Osteoblast (primary cell): ENCODE data around the gene NT5C2. TPM values are rescaled to one million over a fixed set of nuclear protein-coding genes. Genes with fewer than 3 reads are reported as not detected.
A peak's percentile ranks its signal among the peaks of the same experiment; 100 is the strongest.

Source experiments
- DNase-seq: peaks from one replicate; pipeline ENCODE4 v3.0.0; 2011; ENCODE audit warnings: low spot score, mixed read lengths; ENCODE audit not compliant: insufficient read length; ENCODE audit errors: missing footprints
- H2AFZ ChIP-seq: 2 replicates; pipeline ENCODE4 v1.6.0; 2011; ENCODE audit warnings: mild to moderate bottlenecking, low read length
- H3K27ac ChIP-seq: 2 replicates; pipeline ENCODE4 v1.5.1; 2011; ENCODE audit warnings: mild to moderate bottlenecking, low read depth, low read length, moderate library complexity
- H3K27me3 ChIP-seq: 2 replicates; pipeline ENCODE4 v1.6.0; 2012; ENCODE audit warnings: mild to moderate bottlenecking, control low read depth, inconsistent platforms, low read length, moderate library complexity; ENCODE audit not compliant: insufficient read depth
- H3K36me3 ChIP-seq: 2 replicates; pipeline ENCODE4 v1.5.1; 2011; ENCODE audit warnings: mild to moderate bottlenecking, low read length, control low read depth, moderate library complexity; ENCODE audit not compliant: insufficient read depth
- H3K4me1 ChIP-seq: 2 replicates; pipeline ENCODE4 v1.5.1; 2011; ENCODE audit warnings: mild to moderate bottlenecking, low read length, control low read depth, moderate library complexity; ENCODE audit not compliant: insufficient read depth
- H3K4me2 ChIP-seq: 2 replicates; pipeline ENCODE4 v1.6.0; 2011; ENCODE audit warnings: mild to moderate bottlenecking, low read length; ENCODE audit not compliant: insufficient read depth
- H3K4me3 ChIP-seq: fragments of 200-600 bp; sonication (generic); 3 replicates; pipeline ENCODE4 v1.5.1; 2012; ENCODE audit warnings: mild to moderate bottlenecking, low read length, inconsistent platforms; ENCODE audit not compliant: insufficient read depth
- H3K79me2 ChIP-seq: 2 replicates; pipeline ENCODE4 v1.6.0; 2012; ENCODE audit warnings: mild to moderate bottlenecking, low read length, control low read depth, inconsistent platforms; ENCODE audit not compliant: insufficient read depth
- H3K9me3 ChIP-seq: 2 replicates; pipeline ENCODE4 v1.5.1; 2011; ENCODE audit warnings: low read depth, low read length, control low read depth
- H4K20me1 ChIP-seq: 2 replicates; pipeline ENCODE4 v1.6.0; 2012; ENCODE audit warnings: mild to moderate bottlenecking, low read length, control low read depth; ENCODE audit not compliant: insufficient read depth
- total RNA-seq: library from RNA; depleted of rRNA; stranded (reverse); fragments of >200 nt; gene quantifications from 2 replicates; pipeline ENCODE4 v1.2.3, GENCODE V29; 2012
- TF ChIP-seq, protein P1 (sequence below): IDR thresholded peaks from 2 replicates; pipeline ENCODE4 v1.5.1; 2011; ENCODE audit warnings: mild to moderate bottlenecking, low read depth, low read length, moderate library complexity; ENCODE audit errors: extremely low read depth

Gene NT5C2
- total RNA-seq, 1 donor: 94.1 TPM

- H3K9me3 ChIP-seq: no peaks in the 10 kb centered on the region
- TF ChIP-seq, protein P1, sequence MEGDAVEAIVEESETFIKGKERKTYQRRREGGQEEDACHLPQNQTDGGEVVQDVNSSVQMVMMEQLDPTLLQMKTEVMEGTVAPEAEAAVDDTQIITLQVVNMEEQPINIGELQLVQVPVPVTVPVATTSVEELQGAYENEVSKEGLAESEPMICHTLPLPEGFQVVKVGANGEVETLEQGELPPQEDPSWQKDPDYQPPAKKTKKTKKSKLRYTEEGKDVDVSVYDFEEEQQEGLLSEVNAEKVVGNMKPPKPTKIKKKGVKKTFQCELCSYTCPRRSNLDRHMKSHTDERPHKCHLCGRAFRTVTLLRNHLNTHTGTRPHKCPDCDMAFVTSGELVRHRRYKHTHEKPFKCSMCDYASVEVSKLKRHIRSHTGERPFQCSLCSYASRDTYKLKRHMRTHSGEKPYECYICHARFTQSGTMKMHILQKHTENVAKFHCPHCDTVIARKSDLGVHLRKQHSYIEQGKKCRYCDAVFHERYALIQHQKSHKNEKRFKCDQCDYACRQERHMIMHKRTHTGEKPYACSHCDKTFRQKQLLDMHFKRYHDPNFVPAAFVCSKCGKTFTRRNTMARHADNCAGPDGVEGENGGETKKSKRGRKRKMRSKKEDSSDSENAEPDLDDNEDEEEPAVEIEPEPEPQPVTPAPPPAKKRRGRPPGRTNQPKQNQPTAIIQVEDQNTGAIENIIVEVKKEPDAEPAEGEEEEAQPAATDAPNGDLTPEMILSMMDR: no peak
- H3K36me3 ChIP-seq: peaks cover 68% of the 10 kb centered on the region
Observed at GRCh38 chr10:103089493-103089892, 103.6 kb downstream of the NT5C2 start.

DNA sequence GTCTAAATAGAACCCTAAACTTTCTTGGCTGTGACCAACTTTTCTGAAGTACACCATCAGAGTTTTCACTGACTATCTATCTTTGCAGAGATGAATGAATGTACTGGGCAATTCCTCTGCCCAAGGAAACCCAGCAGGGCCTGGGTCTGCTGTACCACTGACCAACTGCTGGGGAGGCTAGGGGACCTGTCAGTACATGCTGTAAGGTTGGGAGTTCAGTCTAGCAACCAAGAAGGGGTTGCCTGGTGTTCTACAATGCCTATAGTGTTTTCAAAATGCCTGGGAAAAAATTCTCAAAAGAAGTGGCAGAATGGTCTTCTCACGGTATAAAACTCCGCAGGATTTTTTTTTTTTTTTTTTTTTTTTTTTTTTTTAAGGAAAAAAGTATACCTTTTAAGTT lies 106.3 kb downstream of the NT5C2 start:
- Histone ChIP-seq H4K20me1 (no peaks in the 10 kb centered on the region), H3K4me1 (no peaks in the 10 kb centered on the region), H3K27me3 (no peaks in the 10 kb centered on the region), H3K36me3 (peaks cover 53% of the 10 kb centered on the region), H3K4me2 (no peak overlapping the region), H3K9me3 (no peaks in the 10 kb centered on the region), H2AFZ (no peak overlapping the region), H3K79me2 (no peaks in the 10 kb centered on the region), H3K27ac (no peak overlapping the region), H3K4me3 (no peak overlapping the region)
- TF ChIP-seq, protein P1: no peak
- DNase-seq: peak; percentile 76

More at GRCh38 chr10:103089493-103089892, 103.6 kb downstream of the NT5C2 start:
- no peak overlapping the region for H2AFZ ChIP-seq
- H3K4me2 ChIP-seq: no peak overlapping the region
- H4K20me1 ChIP-seq: peaks cover 3% of the 10 kb centered on the region
- H3K4me3 ChIP-seq: no peak overlapping the region
- no peaks in the 10 kb centered on the region for H3K79me2 ChIP-seq
- no peaks in the 10 kb centered on the region for H3K4me1 ChIP-seq
- no peaks in the 10 kb centered on the region for H3K27me3 ChIP-seq
- DNase-seq: no peak
- no peak overlapping the region for H3K27ac ChIP-seq

DNA sequence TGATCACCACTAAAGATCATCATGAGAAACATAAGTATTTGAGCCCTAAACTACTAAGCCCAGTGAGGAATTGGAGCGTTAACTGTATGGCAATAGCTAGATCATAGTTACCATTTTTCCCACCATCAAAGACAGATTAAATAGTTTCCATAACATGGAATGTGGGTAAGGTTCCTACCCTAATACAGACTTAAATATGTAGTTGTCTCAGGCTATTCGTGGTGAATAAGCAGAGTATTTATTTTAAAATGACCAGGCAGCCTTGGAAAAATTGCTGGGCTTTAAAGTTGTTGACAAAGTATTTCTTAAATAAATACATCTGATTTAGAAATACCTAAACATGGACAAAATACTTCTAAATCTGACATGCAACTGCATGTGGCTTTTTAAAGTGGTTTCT lies 106.8 kb downstream of the NT5C2 start:
- no peak overlapping the region for H3K4me2 ChIP-seq
- DNase-seq: no peak
- H3K4me3 ChIP-seq: no peak overlapping the region
- H3K4me1 ChIP-seq: no peaks in the 10 kb centered on the region
- H3K79me2 ChIP-seq: no peaks in the 10 kb centered on the region
- no peaks in the 10 kb centered on the region for H3K27me3 ChIP-seq
- H3K9me3 ChIP-seq: no peaks in the 10 kb centered on the region
- no peak overlapping the region for H2AFZ ChIP-seq
- H4K20me1 ChIP-seq: no peaks in the 10 kb centered on the region
- TF ChIP-seq, protein P1: no peak
- peaks cover 48% of the 10 kb centered on the region for H3K36me3 ChIP-seq
- H3K27ac ChIP-seq: no peak overlapping the region

DNA sequence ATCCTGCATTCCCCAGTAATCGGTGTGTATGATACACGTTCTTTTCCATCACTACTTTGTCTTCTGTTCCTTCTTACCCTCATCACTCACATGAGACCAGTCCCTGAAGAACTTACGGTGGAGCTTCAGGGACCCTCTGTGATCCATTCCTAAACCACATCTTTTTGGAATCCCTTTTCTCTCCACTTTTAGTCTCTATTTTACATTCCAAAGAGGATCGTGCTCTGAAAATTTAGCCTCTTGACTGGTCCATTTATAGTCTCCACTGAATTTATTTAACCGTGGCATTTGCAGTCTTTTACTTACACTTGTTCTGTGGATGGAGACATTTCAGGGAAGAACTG lies 109.1 kb downstream of the NT5C2 start:
- Histone ChIP-seq H3K9me3 (no peaks in the 10 kb centered on the region), H3K4me2 (no peak overlapping the region), H3K4me3 (no peak overlapping the region), H2AFZ (no peak overlapping the region), H3K36me3 (peaks cover 25% of the 10 kb centered on the region), H3K4me1 (no peaks in the 10 kb centered on the region), H3K79me2 (no peaks in the 10 kb centered on the region), H3K27ac (no peak overlapping the region), H3K27me3 (no peaks in the 10 kb centered on the region), H4K20me1 (no peaks in the 10 kb centered on the region)
- peak; percentile 72 for DNase-seq
- TF ChIP-seq, protein P1: no peak
